ENCODE data around the gene CAPN5.

DNA sequence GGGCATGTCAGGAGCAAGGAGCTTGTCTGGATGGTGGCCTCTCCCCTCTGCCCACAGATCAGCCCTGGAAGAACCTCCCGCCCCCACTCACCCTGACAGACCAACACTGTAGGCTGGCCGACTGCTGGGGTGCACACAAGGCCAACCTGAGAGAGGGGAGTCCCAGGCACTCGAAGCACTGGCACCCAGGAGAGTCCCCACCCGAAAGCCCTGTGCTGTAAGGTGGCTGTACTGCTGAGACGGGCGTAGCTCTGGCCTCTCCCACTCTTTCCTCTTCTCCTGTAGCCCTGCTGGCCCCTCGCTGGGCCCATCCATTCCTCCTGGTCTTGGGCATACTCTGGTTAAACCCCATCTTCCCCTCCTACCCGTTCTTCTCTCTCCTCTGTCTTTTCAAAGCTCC lies 101.0 kb downstream of the CAPN5 start:
- TF ChIP-seq, protein P1, sequence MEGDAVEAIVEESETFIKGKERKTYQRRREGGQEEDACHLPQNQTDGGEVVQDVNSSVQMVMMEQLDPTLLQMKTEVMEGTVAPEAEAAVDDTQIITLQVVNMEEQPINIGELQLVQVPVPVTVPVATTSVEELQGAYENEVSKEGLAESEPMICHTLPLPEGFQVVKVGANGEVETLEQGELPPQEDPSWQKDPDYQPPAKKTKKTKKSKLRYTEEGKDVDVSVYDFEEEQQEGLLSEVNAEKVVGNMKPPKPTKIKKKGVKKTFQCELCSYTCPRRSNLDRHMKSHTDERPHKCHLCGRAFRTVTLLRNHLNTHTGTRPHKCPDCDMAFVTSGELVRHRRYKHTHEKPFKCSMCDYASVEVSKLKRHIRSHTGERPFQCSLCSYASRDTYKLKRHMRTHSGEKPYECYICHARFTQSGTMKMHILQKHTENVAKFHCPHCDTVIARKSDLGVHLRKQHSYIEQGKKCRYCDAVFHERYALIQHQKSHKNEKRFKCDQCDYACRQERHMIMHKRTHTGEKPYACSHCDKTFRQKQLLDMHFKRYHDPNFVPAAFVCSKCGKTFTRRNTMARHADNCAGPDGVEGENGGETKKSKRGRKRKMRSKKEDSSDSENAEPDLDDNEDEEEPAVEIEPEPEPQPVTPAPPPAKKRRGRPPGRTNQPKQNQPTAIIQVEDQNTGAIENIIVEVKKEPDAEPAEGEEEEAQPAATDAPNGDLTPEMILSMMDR (IDR thresholded peaks at IDR 0.05) = no peak
- no peak for TF ChIP-seq POLR2A (IDR thresholded peaks at IDR 0.05)
